WTC11 (cell line): Measurements from ENCODE around the gene HOXD10. TPM values are rescaled to one million over a fixed set of nuclear protein-coding genes. Genes with fewer than 3 reads are reported as not detected.

ENCODE experiments used
- ATAC-seq: fragments of 200-7000 bp; cut with Tn5 transposase; 2 replicates; pipeline ENCODE4 v1.10.0; 2021; ENCODE audit warnings: mild to moderate bottlenecking, moderate library complexity
- CTCF ChIA-PET: fragments of 300-600 bp; sonication (Branson Sonifier 250); formaldehyde crosslinking; loops from one replicate; lab custom pipeline; 2021; ENCODE audit warnings: antibody characterized with exemption; lab: Charles Lee
- POLR2A ChIA-PET: fragments of 350-600 bp; sonication (Branson Sonifier 250); formaldehyde crosslinking; loops from one replicate; lab custom pipeline; 2021; ENCODE audit warnings: antibody characterized with exemption; lab: Charles Lee
- DNase-seq: peaks from one replicate; pipeline ENCODE4 v3.0.0; 2021; ENCODE audit warnings: low spot score
- H3K27ac Mint-ChIP-seq: 2 replicates; pipeline ENCODE4 v1.8.0; 2021; ENCODE audit warnings: mixed read lengths
- H3K27me3 Mint-ChIP-seq: 2 replicates; pipeline ENCODE4 v1.8.0; 2021; ENCODE audit warnings: low read depth, mild to moderate bottlenecking, moderate library complexity, mixed read lengths
- H3K36me3 Mint-ChIP-seq: 2 replicates; pipeline ENCODE4 v1.8.0; 2021; ENCODE audit warnings: mixed read lengths
- H3K4me1 Mint-ChIP-seq: 2 replicates; pipeline ENCODE4 v1.8.0; 2022; ENCODE audit warnings: mixed read lengths
- H3K4me3 Mint-ChIP-seq: 2 replicates; pipeline ENCODE4 v1.8.0; 2021; ENCODE audit warnings: mild to moderate bottlenecking, moderate library complexity, mixed read lengths
- H3K9me3 Mint-ChIP-seq: 2 replicates; pipeline ENCODE4 v1.8.0; 2021; ENCODE audit warnings: mixed read lengths
- HMGA2 ChIP-seq: fragments of 250-450 bp; sonication (Bioruptor Pico); IDR thresholded peaks from 2 replicates; pipeline ENCODE4 v1.4.0; 2021; ENCODE audit warnings: mild to moderate bottlenecking, moderate library complexity
- KAT7 ChIP-seq: sonication (generic); formaldehyde crosslinking; IDR thresholded peaks from 2 replicates; pipeline ENCODE4 v1.8.1; 2023; ENCODE audit warnings: missing genetic modification reagents, mild to moderate bottlenecking, borderline replicate concordance
- TEAD1 ChIP-seq: sonication (generic); formaldehyde crosslinking; IDR thresholded peaks from 2 replicates; pipeline ENCODE4 v1.8.0; 2022; ENCODE audit warnings: mild to moderate bottlenecking, missing genetic modification reagents
- ZNF121 ChIP-seq: sonication (generic); formaldehyde crosslinking; IDR thresholded peaks from 2 replicates; pipeline ENCODE4 v1.8.0; 2023; ENCODE audit warnings: missing genetic modification reagents
- ZNF317 ChIP-seq: sonication (generic); formaldehyde crosslinking; IDR thresholded peaks from 2 replicates; pipeline ENCODE4 v1.8.1; 2023; ENCODE audit warnings: low read depth, mild to moderate bottlenecking, moderate library complexity, missing genetic modification reagents, borderline replicate concordance
- total RNA-seq: library from RNA; stranded (reverse); gene quantifications from 3 replicates; pipeline ENCODE4 v1.2.3, GENCODE V29; 2021
- TF ChIP-seq, protein P1 (sequence below): sonication (generic); formaldehyde crosslinking; IDR thresholded peaks from 2 replicates; pipeline ENCODE4 v1.8.0; 2022; ENCODE audit warnings: mild to moderate bottlenecking, missing genetic modification reagents
- TF ChIP-seq, protein P2 (sequence below): sonication (generic); formaldehyde crosslinking; conservative IDR thresholded peaks from 2 replicates; pipeline ENCODE4 v1.8.1; 2023; ENCODE audit warnings: mild to moderate bottlenecking, low read depth, missing genetic modification reagents, moderate library complexity
- TF ChIP-seq, protein P3 (sequence below): fragments of 250-450 bp; sonication (Bioruptor Pico); IDR thresholded peaks from 2 replicates; pipeline ENCODE4 v1.9.0; 2021; ENCODE audit warnings: moderate library complexity, mild to moderate bottlenecking, inconsistent platforms, borderline replicate concordance
- TF ChIP-seq, protein P4 (sequence below): sonication (generic); formaldehyde crosslinking; IDR thresholded peaks from 2 replicates; pipeline ENCODE4 v1.8.1; 2023; ENCODE audit warnings: mild to moderate bottlenecking, missing genetic modification reagents
- TF ChIP-seq, protein P5 (sequence below): sonication (generic); formaldehyde crosslinking; IDR thresholded peaks from 2 replicates; pipeline ENCODE4 v1.8.1; 2023; ENCODE audit warnings: mild to moderate bottlenecking, missing genetic modification reagents, moderate library complexity
- TF ChIP-seq, protein P6 (sequence below): sonication (generic); formaldehyde crosslinking; IDR thresholded peaks from 2 replicates; pipeline ENCODE4 v1.8.1; 2023; ENCODE audit warnings: mild to moderate bottlenecking, missing genetic modification reagents, moderate library complexity

The HOXD10 gene
- total RNA-seq, 1 experiment from 2014 or later = not detected

DNA sequence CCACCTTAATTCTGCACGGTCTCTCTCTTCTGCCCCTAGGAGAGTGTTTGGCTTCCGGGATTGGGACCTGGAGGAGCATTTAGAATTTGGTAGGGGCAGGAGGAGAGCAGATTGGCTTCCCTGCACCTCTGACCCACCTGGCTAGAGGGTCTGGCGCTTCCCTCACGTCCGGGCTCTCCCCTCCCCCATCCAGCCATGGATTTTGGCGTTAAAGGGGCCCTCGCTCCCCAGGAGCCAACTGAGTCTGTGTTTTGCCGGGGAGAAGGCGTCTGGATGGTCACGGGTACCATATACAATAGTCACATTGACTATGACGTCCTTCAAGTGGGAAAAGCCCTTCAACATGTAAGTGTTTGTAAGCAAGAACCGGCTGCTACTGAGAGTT lies 47.1 kb downstream of the HOXD10 start (continued):
- TF ChIP-seq, protein P1, sequence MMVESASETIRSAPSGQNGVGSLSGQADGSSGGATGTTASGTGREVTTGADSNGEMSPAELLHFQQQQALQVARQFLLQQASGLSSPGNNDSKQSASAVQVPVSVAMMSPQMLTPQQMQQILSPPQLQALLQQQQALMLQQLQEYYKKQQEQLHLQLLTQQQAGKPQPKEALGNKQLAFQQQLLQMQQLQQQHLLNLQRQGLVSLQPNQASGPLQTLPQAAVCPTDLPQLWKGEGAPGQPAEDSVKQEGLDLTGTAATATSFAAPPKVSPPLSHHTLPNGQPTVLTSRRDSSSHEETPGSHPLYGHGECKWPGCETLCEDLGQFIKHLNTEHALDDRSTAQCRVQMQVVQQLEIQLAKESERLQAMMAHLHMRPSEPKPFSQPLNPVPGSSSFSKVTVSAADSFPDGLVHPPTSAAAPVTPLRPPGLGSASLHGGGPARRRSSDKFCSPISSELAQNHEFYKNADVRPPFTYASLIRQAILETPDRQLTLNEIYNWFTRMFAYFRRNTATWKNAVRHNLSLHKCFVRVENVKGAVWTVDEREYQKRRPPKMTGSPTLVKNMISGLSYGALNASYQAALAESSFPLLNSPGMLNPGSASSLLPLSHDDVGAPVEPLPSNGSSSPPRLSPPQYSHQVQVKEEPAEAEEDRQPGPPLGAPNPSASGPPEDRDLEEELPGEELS (CRISPR knock-in tag) = no peak
- TF ChIP-seq ZNF317 (CRISPR knock-in tag) = no peak

DNA sequence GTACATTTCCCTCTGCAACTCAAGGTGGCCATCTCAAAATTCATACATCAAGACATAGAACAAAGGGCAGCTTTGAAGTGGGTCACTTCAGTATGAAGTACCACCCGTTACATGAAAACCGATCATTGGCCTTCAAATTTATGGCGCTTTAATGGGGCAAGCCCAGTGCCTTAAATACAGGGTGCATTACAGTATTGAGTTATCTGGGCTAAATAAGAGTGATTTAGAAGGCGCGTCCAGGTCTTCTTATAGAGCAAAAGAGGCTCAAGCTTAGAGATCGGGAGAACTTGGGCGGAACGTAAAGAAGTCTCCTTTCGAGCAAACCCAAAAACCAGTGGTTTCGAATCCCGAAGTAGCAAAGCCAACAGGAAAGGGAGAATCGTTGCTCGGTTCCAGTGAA lies 47.6 kb downstream of the HOXD10 start:
- Mint-ChIP-seq H3K27ac (no peak overlapping the region), H3K4me3 (no peak overlapping the region), H3K4me1 (peaks cover 26% of the 10 kb centered on the region), H3K9me3 (no peaks in the 10 kb centered on the region), H3K36me3 (no peaks in the 10 kb centered on the region), H3K27me3 (peaks cover 100% of the 10 kb centered on the region)
- ChIA-PET CTCF (interaction anchor here (1.0 to 2.4 kb wide), 2 partner anchors 15 to 23 kb away, joined by 4 to 7 read pairs; no protein-coding TSS in a partner anchor), POLR2A (interaction anchor here (0.6 kb wide), 1 partner anchor 11 kb away, joined by 3 read pairs; no protein-coding TSS in a partner anchor)
- TF ChIP-seq HMGA2 (CRISPR knock-in tag) (no peak), ZNF121 (no peak)
- TF ChIP-seq, protein P2, sequence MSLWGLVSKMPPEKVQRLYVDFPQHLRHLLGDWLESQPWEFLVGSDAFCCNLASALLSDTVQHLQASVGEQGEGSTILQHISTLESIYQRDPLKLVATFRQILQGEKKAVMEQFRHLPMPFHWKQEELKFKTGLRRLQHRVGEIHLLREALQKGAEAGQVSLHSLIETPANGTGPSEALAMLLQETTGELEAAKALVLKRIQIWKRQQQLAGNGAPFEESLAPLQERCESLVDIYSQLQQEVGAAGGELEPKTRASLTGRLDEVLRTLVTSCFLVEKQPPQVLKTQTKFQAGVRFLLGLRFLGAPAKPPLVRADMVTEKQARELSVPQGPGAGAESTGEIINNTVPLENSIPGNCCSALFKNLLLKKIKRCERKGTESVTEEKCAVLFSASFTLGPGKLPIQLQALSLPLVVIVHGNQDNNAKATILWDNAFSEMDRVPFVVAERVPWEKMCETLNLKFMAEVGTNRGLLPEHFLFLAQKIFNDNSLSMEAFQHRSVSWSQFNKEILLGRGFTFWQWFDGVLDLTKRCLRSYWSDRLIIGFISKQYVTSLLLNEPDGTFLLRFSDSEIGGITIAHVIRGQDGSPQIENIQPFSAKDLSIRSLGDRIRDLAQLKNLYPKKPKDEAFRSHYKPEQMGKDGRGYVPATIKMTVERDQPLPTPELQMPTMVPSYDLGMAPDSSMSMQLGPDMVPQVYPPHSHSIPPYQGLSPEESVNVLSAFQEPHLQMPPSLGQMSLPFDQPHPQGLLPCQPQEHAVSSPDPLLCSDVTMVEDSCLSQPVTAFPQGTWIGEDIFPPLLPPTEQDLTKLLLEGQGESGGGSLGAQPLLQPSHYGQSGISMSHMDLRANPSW (CRISPR knock-in tag) = no peak
- TF ChIP-seq, protein P3, sequence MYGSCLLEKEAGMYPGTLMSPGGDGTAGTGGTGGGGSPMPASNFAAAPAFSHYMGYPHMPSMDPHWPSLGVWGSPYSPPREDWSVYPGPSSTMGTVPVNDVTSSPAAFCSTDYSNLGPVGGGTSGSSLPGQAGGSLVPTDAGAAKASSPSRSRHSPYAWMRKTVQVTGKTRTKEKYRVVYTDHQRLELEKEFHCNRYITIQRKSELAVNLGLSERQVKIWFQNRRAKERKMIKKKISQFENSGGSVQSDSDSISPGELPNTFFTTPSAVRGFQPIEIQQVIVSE (CRISPR knock-in tag) = no peak
- ATAC-seq = no peak
- DNase-seq = no peak

DNA sequence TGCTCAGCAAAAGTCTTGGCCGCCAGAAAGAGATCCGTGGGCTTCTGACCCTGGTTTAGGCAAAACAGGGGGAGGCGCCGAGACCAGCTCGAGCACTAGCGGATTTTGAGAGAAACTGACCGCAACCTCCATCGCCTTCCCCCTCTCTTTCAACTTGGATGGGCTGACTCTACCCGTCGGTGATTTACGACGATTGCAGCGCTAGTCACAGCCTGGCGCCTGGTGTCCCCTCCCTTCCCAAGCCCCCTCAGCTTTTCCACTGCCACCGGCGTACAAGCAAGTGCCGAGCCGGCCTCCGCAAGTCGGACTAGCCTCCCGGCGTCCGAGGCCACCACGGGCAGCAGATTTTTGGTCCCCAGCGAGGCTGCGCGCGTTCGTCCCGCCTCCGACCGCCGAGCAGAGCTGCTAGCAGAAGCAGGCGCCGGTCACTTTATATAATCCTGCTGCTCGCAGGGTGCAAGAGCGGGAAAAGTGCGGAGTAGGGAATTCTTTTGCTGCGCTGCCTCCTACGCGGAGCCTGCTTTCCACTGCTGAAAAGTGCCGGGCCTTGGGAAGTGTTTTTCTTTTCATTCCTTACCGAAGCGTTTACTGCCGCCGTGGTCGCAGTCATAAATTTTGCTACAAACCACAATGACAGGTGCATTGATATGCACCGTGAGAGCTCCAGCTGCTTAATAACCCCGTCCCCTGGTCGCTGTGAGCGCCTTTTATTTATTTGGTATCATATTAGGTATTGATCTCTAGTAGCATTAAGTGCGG lies 48.2 kb downstream of the HOXD10 start:
- Mint-ChIP-seq H3K4me1 (peaks cover 23% of the 10 kb centered on the region), H3K27me3 (peaks cover 100% of the 10 kb centered on the region), H3K9me3 (no peaks in the 10 kb centered on the region), H3K36me3 (no peaks in the 10 kb centered on the region), H3K4me3 (peak overlapping the region; percentile 45), H3K27ac (no peak overlapping the region)
- TF ChIP-seq, protein P4, sequence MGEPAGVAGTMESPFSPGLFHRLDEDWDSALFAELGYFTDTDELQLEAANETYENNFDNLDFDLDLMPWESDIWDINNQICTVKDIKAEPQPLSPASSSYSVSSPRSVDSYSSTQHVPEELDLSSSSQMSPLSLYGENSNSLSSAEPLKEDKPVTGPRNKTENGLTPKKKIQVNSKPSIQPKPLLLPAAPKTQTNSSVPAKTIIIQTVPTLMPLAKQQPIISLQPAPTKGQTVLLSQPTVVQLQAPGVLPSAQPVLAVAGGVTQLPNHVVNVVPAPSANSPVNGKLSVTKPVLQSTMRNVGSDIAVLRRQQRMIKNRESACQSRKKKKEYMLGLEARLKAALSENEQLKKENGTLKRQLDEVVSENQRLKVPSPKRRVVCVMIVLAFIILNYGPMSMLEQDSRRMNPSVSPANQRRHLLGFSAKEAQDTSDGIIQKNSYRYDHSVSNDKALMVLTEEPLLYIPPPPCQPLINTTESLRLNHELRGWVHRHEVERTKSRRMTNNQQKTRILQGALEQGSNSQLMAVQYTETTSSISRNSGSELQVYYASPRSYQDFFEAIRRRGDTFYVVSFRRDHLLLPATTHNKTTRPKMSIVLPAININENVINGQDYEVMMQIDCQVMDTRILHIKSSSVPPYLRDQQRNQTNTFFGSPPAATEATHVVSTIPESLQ (CRISPR knock-in tag) = no peak
- TF ChIP-seq TEAD1 (CRISPR knock-in tag) (no peak), KAT7 (CRISPR knock-in tag) (no peak)
- TF ChIP-seq, protein P5, sequence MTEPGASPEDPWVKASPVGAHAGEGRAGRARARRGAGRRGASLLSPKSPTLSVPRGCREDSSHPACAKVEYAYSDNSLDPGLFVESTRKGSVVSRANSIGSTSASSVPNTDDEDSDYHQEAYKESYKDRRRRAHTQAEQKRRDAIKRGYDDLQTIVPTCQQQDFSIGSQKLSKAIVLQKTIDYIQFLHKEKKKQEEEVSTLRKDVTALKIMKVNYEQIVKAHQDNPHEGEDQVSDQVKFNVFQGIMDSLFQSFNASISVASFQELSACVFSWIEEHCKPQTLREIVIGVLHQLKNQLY (CRISPR knock-in tag) = no peak
- TF ChIP-seq, protein P6, sequence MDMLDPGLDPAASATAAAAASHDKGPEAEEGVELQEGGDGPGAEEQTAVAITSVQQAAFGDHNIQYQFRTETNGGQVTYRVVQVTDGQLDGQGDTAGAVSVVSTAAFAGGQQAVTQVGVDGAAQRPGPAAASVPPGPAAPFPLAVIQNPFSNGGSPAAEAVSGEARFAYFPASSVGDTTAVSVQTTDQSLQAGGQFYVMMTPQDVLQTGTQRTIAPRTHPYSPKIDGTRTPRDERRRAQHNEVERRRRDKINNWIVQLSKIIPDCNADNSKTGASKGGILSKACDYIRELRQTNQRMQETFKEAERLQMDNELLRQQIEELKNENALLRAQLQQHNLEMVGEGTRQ = no peak
- ChIA-PET POLR2A (interaction anchor here (0.6 to 1.1 kb wide), 2 partner anchors 11 to 14 kb away, joined by 3 read pairs; no protein-coding TSS in a partner anchor), CTCF (interaction anchor here (1.0 to 2.4 kb wide), 4 partner anchors 11 to 290 kb away, joined by 4 to 7 read pairs (median 4); no protein-coding TSS in a partner anchor)
- no peak for DNase-seq
- ATAC-seq = no peak
